ENCODE results near the gene NSUN2.

The NSUN2 gene

DNA sequence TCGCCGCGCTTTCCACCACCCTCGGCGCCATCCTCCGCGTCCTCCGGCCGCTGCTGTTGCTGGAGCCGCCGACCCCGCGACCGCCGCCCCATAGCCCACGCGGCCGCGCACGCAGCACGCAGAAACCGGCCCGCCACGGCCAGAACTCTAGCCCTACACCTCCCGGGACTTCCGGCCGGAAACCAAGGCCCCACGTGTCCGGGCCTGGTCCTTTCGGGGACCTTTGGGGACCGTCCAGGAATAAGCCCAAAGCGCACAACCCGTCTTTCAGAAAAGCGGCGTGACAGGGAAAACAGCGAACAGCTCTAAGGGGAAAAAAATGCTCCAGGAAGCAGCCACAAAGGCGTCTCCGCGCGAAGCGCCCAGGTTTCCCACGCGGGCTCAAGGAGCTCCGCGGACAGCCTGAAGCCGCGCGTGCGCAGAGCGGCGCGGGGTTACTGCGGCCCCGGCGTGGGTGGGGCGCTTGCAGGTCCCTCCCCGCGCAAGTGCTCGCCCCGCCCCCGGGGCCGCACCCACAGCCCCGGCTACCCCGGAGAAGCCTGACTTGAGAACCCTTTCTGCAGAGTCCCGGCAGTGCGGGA, at the start of gene NSUN2, which contains the start of gene SRD5A1:
Gene NSUN2, minus strand, starts transcription at position 157 of the 581 bp plus-strand sequence. Its CDS starts 65 bp downstream, at position 92.
Gene SRD5A1, plus strand, starts transcription at position 553 of the 581 bp plus-strand sequence. CDS start 137 bp downstream, outside the sequence.
- peak within 1 kb of the TSS; percentile 91 for H3K4me3 ChIP-seq (ENCODE audit: low read depth, low read length)
- DNase-seq (ENCODE audit: low read depth, low spot score): peak; percentile 95
- in situ Hi-C loops (cut with HindIII; ENCODE audit: low sequenced_read_pairs): no loop called here
- TF ChIP-seq, protein P1, sequence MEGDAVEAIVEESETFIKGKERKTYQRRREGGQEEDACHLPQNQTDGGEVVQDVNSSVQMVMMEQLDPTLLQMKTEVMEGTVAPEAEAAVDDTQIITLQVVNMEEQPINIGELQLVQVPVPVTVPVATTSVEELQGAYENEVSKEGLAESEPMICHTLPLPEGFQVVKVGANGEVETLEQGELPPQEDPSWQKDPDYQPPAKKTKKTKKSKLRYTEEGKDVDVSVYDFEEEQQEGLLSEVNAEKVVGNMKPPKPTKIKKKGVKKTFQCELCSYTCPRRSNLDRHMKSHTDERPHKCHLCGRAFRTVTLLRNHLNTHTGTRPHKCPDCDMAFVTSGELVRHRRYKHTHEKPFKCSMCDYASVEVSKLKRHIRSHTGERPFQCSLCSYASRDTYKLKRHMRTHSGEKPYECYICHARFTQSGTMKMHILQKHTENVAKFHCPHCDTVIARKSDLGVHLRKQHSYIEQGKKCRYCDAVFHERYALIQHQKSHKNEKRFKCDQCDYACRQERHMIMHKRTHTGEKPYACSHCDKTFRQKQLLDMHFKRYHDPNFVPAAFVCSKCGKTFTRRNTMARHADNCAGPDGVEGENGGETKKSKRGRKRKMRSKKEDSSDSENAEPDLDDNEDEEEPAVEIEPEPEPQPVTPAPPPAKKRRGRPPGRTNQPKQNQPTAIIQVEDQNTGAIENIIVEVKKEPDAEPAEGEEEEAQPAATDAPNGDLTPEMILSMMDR (IDR thresholded peaks at IDR 0.05; ENCODE audit: low read depth, low read length): no peak

DNA sequence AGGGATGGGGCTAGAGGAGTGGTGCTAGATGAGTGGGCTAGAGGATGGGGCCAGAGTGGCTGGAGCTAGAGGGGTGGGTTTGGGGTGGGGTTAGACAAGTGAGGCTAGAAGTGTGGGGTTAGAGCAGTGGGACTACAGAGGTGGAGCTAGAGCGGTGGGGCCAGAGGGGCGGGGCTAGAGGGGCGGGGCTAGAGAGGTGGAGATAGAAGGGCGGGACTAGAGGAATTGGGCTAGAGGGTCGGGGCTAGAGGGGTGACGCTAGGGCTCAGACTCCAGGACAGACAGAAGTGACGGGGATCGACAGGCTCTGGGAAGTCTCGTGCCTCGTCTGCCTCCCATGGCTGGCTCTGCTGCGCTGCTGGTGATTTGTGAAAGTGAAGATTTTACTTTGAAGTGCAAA, 49.4 kb upstream of the NSUN2 start:
- in situ Hi-C loops (cut with HindIII; ENCODE audit: low sequenced_read_pairs): no loop called here
- no peak for DNase-seq (ENCODE audit: low read depth, low spot score)
- TF ChIP-seq, protein P1 (IDR thresholded peaks at IDR 0.05; ENCODE audit: low read depth, low read length): no peak
- H3K4me3 ChIP-seq (ENCODE audit: low read depth, low read length): no peak overlapping the region

DNA sequence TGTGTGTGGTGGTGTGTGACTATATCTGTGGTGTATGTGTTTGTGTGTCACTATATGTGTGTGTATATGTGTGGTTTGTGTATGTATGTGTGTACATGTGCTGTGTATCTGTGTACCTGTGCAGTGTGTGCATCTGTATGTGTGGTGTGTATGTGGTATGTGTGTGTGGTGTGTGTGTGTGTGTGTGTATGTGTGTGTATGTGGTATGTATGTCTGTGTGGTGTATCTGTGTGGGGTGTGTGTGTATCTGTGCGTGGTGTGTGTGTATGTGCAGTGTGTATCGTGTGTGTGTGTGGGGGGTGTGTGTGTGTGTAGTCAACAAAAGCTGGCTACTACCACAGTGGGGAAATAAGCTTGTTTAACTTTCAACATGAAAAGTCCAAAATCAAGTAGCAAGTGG, 48.8 kb upstream of the NSUN2 start:
- TF ChIP-seq, protein P1 (IDR thresholded peaks at IDR 0.05; ENCODE audit: low read depth, low read length): no peak
- H3K4me3 ChIP-seq (ENCODE audit: low read depth, low read length): no peak overlapping the region
- no peak for DNase-seq (ENCODE audit: low read depth, low spot score)
- in situ Hi-C loops (cut with HindIII; ENCODE audit: low sequenced_read_pairs): no loop called here

DNA sequence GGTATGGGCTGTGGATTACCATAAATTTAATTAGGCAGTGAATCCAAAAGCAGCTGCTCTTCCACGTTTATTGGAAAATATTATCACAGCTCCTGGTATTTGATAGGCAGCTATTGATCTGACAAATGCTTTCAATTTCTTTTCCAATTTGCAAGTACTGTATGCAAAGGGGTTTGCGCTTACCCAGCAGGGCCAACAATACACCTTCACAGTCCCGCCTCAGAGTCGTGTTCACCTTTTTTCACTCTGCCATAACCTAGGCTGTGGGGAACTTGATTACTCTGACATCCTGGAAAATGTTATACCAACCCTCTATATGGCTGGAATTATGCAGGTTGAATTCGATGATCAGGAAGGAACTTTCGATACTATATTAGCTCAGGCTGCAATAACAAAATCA, 48.1 kb upstream of the NSUN2 start:
- no peak overlapping the region for H3K4me3 ChIP-seq (ENCODE audit: low read depth, low read length)
- DNase-seq (ENCODE audit: low read depth, low spot score): no peak
- TF ChIP-seq, protein P1 (IDR thresholded peaks at IDR 0.05; ENCODE audit: low read depth, low read length): no peak
- in situ Hi-C loops (cut with HindIII; ENCODE audit: low sequenced_read_pairs): no loop called here

DNA sequence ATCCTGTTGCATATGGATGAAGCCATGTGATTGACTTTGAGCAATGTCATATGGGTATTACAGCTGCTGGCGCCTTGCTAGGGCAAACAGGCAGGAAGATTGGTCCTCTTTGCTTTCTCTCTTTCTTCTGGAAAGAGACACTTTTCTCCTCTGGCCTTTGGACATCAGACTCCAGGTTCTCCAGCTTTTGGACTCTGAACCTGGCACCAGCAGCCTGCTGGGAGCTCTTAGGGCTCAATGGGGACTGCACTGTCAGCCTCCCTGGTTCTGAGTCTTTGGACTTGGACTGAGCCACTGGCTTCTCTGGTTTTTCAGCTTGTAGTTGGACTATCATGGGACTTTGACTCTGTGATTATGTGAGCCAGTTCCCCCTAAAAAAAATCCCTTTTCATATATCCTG, 45.5 kb upstream of the NSUN2 start:
- H3K4me3 ChIP-seq (ENCODE audit: low read depth, low read length): no peak overlapping the region
- in situ Hi-C loops (cut with HindIII; ENCODE audit: low sequenced_read_pairs): no loop called here
- DNase-seq (ENCODE audit: low read depth, low spot score): no peak
- TF ChIP-seq, protein P1 (IDR thresholded peaks at IDR 0.05; ENCODE audit: low read depth, low read length): no peak

DNA sequence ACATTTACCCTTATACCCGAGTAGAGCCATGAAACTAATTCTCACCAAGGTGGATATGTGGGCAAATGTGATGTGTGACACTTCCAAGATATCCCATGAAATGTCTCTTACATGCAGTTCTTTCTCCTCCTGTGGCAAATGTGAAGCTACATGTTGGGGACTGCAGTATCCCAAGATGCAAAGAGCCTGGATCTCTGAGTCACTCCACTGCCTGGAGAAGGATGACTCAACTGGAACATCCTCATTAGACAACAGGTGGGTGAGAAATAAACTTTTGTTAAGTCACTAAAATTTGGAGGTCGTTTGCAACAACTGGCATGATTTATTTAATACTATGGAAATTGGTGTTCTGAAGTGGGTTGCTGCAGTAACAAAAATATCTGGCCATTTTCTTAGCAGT, 43.9 kb upstream of the NSUN2 start:
- no peak for DNase-seq (ENCODE audit: low read depth, low spot score)
- TF ChIP-seq, protein P1 (IDR thresholded peaks at IDR 0.05; ENCODE audit: low read depth, low read length): no peak
- in situ Hi-C loops (cut with HindIII; ENCODE audit: low sequenced_read_pairs): no loop called here
- no peak overlapping the region for H3K4me3 ChIP-seq (ENCODE audit: low read depth, low read length)
